ENCODE data around the gene TSPAN3. TPM values are rescaled to one million over a fixed set of nuclear protein-coding genes. Genes with fewer than 3 reads are reported as not detected.

The TSPAN3 gene
- total and polyA plus RNA-seq, 11 donors = 58.1 to 247 (median 133) TPM

DNA sequence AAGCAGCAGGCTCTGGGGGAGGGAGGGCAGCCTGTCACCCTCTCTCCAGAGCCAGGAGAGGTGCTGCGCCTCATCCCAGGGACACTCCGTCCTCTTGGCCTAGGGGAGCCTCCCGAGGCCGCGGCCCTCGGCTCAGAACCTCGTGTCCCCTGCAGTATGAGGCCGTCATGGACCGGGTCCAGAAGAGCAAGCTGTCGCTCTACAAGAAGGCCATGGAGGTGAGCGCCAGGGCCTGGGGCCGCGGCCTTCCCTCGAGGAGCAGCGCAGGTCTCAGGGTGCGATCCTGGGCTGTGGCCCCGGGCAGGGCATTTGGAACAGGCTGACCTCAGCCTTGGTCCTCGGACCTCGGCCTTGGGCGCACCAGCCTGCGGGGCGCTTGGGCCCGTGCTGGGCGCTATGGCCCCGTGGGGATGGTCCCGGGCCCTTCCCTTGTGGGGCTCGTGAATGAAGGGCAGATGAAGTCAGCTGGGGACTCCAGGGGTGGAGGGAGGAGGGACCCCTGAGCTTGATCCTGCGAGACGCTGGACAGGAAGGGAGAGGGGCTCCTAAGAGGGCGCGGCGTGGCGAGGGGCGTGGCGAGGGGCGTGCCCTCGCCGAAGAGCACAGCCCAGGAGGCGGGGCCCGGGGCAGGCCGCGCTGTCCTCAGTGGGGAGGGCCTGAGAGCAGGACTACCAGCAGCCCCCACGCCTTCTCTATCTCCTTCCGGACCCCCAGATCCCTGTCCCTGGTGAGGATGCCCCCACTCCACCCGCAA, 43.0 kb downstream of the TSPAN3 start:
- intact Hi-C loops (cut with DNase I) = loop anchor here in 5 of 10 donors (10.0 kb wide), 1 partner anchor 517 kb away; no protein-coding TSS in a partner anchor
- peak in 4 of 5 donors; percentile 25 to 68 (median 30) for DNase-seq

DNA sequence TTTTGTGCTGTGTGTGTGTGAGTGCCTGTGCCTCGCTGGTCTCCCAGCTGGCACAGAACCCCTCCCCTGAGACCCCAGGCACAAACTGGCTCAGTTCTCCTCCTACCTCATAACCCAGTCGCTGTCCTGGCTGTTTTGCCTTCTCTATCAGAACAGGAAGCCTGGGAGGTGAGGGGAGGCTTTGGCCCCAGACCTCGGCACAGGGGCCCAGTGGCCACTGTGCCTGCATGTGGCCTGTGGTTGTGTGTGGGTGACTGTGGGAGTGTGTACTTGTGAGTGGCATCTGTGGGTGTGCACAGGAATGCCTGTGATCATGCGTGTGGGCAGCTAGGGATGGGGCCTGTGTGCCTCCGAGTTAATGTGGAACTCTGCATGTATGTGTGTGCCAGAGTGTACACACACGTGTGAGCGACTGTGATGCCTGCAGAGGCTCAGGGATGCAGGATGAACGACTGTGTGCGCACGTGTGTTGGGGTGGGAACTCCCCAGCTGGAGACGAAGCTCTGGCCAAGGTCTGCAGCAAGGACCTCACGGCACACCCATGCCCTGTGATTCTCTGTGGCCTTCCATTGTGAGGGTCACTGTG, 43.7 kb downstream of the TSPAN3 start:
- H3K36me3 ChIP-seq = peaks cover 0 to 40% (median 0%) of the 10 kb centered on the region in 9 donors
- no peak for ATAC-seq
- H3K9me3 ChIP-seq = no peaks in the 10 kb centered on the region
- 82 to 90% (median 86%) methylated on average over 11 to 12 of the region's 12 CpGs for WGBS, 4 donors
- intact Hi-C loops (cut with DNase I) = loop anchor here in 5 of 10 donors (10.0 kb wide), 1 partner anchor 518 kb away; no protein-coding TSS in a partner anchor
- peaks cover 0 to 7% (median 0%) of the 10 kb centered on the region in 9 donors for H3K27me3 ChIP-seq
- TF ChIP-seq, protein P1, sequence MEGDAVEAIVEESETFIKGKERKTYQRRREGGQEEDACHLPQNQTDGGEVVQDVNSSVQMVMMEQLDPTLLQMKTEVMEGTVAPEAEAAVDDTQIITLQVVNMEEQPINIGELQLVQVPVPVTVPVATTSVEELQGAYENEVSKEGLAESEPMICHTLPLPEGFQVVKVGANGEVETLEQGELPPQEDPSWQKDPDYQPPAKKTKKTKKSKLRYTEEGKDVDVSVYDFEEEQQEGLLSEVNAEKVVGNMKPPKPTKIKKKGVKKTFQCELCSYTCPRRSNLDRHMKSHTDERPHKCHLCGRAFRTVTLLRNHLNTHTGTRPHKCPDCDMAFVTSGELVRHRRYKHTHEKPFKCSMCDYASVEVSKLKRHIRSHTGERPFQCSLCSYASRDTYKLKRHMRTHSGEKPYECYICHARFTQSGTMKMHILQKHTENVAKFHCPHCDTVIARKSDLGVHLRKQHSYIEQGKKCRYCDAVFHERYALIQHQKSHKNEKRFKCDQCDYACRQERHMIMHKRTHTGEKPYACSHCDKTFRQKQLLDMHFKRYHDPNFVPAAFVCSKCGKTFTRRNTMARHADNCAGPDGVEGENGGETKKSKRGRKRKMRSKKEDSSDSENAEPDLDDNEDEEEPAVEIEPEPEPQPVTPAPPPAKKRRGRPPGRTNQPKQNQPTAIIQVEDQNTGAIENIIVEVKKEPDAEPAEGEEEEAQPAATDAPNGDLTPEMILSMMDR (IDR thresholded peaks at IDR 0.05) = no peak
- TF ChIP-seq POLR2A (IDR thresholded peaks at IDR 0.05) = no peak
- DNase-seq = peak in 3 of 5 donors; percentile 14 to 52 (median 15)
- H3K27ac ChIP-seq = no peak overlapping the region
- peaks cover 0 to 20% (median 8%) of the 10 kb centered on the region in 12 donors for H3K4me1 ChIP-seq
- H3K4me3 ChIP-seq = no peak overlapping the region

More for the DNA sequence above, 43.0 kb downstream of the TSPAN3 start:
- Histone ChIP-seq H3K9me3 (no peaks in the 10 kb centered on the region), H3K36me3 (peaks cover 0 to 46% (median 0%) of the 10 kb centered on the region in 9 donors), H3K27me3 (peaks cover 0 to 7% (median 0%) of the 10 kb centered on the region in 9 donors), H3K27ac (no peak overlapping the region), H3K4me3 (peak overlapping the region in 10 of 12 donors; percentile 24 to 49 (median 36)), H3K4me1 (peaks cover 0 to 20% (median 6%) of the 10 kb centered on the region in 12 donors)
- TF ChIP-seq, protein P1 (IDR thresholded peaks at IDR 0.05) = no peak
- TF ChIP-seq POLR2A (IDR thresholded peaks at IDR 0.05) = no peak
- ATAC-seq = peak in 3 of 4 donors; percentile 33 to 61 (median 34)
- 35 to 48% (median 45%) methylated on average over 18 to 45 of the region's 45 CpGs for WGBS, 4 donors

DNA sequence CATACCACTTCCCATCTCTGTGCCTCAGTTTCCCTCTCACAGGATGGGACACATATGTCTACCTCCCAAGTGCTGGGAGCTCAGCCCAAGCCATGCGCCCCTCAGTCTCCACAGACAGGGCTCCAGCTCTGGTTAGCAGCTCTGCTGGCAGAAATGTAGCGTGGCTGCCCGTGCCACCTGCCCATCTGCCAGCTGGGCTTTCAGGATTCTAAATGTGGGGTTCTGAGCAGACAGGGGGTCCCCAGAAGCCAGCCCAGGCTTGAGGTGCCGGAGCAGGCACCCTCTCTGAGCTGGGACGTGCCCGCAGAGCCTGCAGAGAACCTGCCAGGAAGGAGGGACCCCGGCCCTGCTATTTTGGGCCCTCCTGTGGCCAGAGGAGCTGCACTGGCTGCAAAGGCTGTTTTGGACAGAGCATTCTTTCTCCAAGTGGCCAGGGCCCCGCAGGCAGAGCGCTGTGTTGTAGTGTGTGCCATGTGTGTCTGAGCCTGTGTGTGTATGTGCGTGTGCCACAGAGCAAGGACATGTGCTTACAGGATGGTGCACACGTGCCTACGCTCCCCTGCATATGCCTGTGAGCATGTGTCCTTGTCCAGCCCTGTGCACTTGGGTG, 44.3 kb downstream of the TSPAN3 start:
- ATAC-seq (no peak), DNase-seq (peak in 4 of 5 donors; percentile 15 to 47 (median 18))
- peaks cover 0 to 36% (median 0%) of the 10 kb centered on the region in 9 donors for H3K36me3 ChIP-seq
- H3K4me3 ChIP-seq = no peak overlapping the region
- no peak overlapping the region for H3K27ac ChIP-seq
- intact Hi-C loops (cut with DNase I) = loop anchor here in 5 of 10 donors (10.0 kb wide), 1 partner anchor 518 kb away; no protein-coding TSS in a partner anchor
- TF ChIP-seq POLR2A (IDR thresholded peaks at IDR 0.05) = no peak
- peaks cover 0 to 26% (median 11%) of the 10 kb centered on the region in 12 donors for H3K4me1 ChIP-seq
- WGBS, 4 donors = 82 to 89% (median 87%) methylated on average over 9 to 12 of the region's 12 CpGs
- H3K9me3 ChIP-seq = no peaks in the 10 kb centered on the region
- H3K27me3 ChIP-seq = peaks cover 0 to 7% (median 0%) of the 10 kb centered on the region in 9 donors

DNA sequence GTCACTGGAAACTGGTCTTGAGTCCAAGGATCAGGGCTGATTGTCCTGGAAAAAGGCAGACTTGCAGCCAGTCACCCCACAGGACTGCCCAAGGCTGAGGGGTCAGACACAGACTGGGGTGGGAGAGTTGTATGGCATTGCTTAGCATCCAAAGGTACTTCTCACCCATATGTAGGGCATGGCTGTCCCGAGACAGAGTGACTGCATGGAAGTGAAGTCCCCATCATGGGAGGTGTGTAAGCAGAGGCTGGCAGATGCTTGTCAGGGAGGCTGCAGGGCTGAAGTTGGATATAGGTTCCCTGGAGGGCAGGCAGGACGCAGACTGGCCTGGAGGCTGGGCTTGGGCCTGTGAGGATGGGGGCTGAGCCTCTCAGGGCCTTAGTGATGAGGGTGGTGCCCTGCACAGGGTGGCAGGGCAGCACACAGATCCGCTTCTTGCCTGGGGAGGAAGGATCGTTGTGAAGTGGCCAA, 44.9 kb downstream of the TSPAN3 start:
- H3K36me3 ChIP-seq = peaks cover 0 to 33% (median 0%) of the 10 kb centered on the region in 9 donors
- DNase-seq = peak in 3 of 5 donors; percentile 6 to 41 (median 19)

More for the DNA sequence above, 44.9 kb downstream of the TSPAN3 start:
- TF ChIP-seq, protein P1 (IDR thresholded peaks at IDR 0.05) = no peak
- no peak for TF ChIP-seq POLR2A (IDR thresholded peaks at IDR 0.05)
- Histone ChIP-seq H3K9me3 (no peaks in the 10 kb centered on the region), H3K4me1 (peaks cover 0 to 32% (median 17%) of the 10 kb centered on the region in 12 donors), H3K27me3 (peaks cover 0 to 7% (median 0%) of the 10 kb centered on the region in 9 donors), H3K4me3 (no peak overlapping the region), H3K27ac (no peak overlapping the region)
- 85 to 90% (median 90%) methylated on average over 3 to 4 of the region's 4 CpGs for WGBS, 4 donors
- intact Hi-C loops (cut with DNase I) = loop anchor here in 5 of 10 donors (10.0 kb wide), 1 partner anchor 519 kb away; no protein-coding TSS in a partner anchor
- ATAC-seq = no peak
